GM13976 (cell line): ENCODE data around the gene NPPC.

Experiments used
- DNase-seq: peaks from one replicate; pipeline ENCODE4 v3.0.0; 2012; ENCODE audit warnings: low spot score
- CTCF ChIP-seq: IDR thresholded peaks from 2 replicates; pipeline ENCODE4 v1.5.1; 2012; ENCODE audit warnings: borderline replicate concordance, mild to moderate bottlenecking; ENCODE audit not compliant: insufficient read depth; ENCODE audit errors: extremely low read depth, missing control alignments, control extremely low read depth
- in situ Hi-C: fragments of 300-500 bp; cut with MboI; formaldehyde crosslinking; loops from one replicate; pipeline ENCODE4 v1.12.0; 2022; ENCODE audit warnings: low sequenced_read_pairs, mixed read lengths, inconsistent platforms; ENCODE audit not compliant: unreplicated experiment

NPPC gene

GRCh38 chr2:231894566-231895380 lies 31.4 kb downstream of the NPPC start:
- no peak for TF ChIP-seq CTCF
- in situ Hi-C loops: no loop called here
- DNase-seq: no peak

GRCh38 chr2:231891514-231891905 lies 34.7 kb downstream of the NPPC start:
- in situ Hi-C loops: no loop called here
- DNase-seq: no peak
- TF ChIP-seq CTCF: no peak

- in situ Hi-C loops: no loop called here
- no peak for TF ChIP-seq CTCF
- no peak for DNase-seq
Measured at GRCh38 chr2:231890896-231891513, 35.2 kb downstream of the NPPC start.

GRCh38 chr2:231887756-231888155 lies 38.4 kb downstream of the NPPC start:
- in situ Hi-C loops: no loop called here
- DNase-seq: no peak
- TF ChIP-seq CTCF: no peak

GRCh38 chr2:231886071-231886681 lies 40.0 kb downstream of the NPPC start:
- in situ Hi-C loops: no loop called here
- no peak for TF ChIP-seq CTCF
- no peak for DNase-seq

- TF ChIP-seq CTCF: no peak
- no peak for DNase-seq
- in situ Hi-C loops: no loop called here
Measured at GRCh38 chr2:231884438-231885140, 41.6 kb downstream of the NPPC start.
